ENCODE data around the gene FSTL1. TPM values are rescaled to one million over a fixed set of nuclear protein-coding genes. Genes with fewer than 3 reads are reported as not detected.

The FSTL1 gene
- total RNA-seq, 1 donor from 2014 or later, result 383 TPM

GRCh38 chr3:120417272-120417911, 33.4 kb downstream of the FSTL1 start:
- H3K4me3 Mint-ChIP-seq, result peak overlapping the region; percentile 84
- peaks cover 37% of the 10 kb centered on the region for H3K4me1 Mint-ChIP-seq (ENCODE audit: unreplicated experiment)
- TF ChIP-seq CTCF (conservative IDR thresholded peaks at IDR 0.05), result peak; percentile 97
- H3K9me3 Mint-ChIP-seq, result no peaks in the 10 kb centered on the region
- peaks cover 23% of the 10 kb centered on the region for H3K36me3 Mint-ChIP-seq
- H3K27me3 Mint-ChIP-seq, result no peaks in the 10 kb centered on the region
- peak overlapping the region; percentile 89 for H3K27ac Mint-ChIP-seq
- peak; percentile 90 for DNase-seq (ENCODE audit: extremely low spot score, unreplicated experiment)

- TF ChIP-seq CTCF (conservative IDR thresholded peaks at IDR 0.05), result no peak
Measured at GRCh38 chr3:120416868-120417267, 33.9 kb downstream of the FSTL1 start.

GRCh38 chr3:120415756-120416155, 35.0 kb downstream of the FSTL1 start:
- peaks cover 26% of the 10 kb centered on the region for H3K36me3 Mint-ChIP-seq
- H3K27ac Mint-ChIP-seq, result no peak overlapping the region
- H3K27me3 Mint-ChIP-seq, result no peaks in the 10 kb centered on the region
- H3K9me3 Mint-ChIP-seq, result no peaks in the 10 kb centered on the region
- H3K4me1 Mint-ChIP-seq (ENCODE audit: unreplicated experiment), result peaks cover 27% of the 10 kb centered on the region
- DNase-seq (ENCODE audit: extremely low spot score, unreplicated experiment), result no peak
- TF ChIP-seq CTCF (conservative IDR thresholded peaks at IDR 0.05), result no peak
- no peak overlapping the region for H3K4me3 Mint-ChIP-seq

More at GRCh38 chr3:120416868-120417267, 33.9 kb downstream of the FSTL1 start:
- Mint-ChIP-seq H3K4me1 (ENCODE audit: unreplicated experiment) (peaks cover 34% of the 10 kb centered on the region), H3K27me3 (no peaks in the 10 kb centered on the region), H3K36me3 (peaks cover 20% of the 10 kb centered on the region), H3K9me3 (no peaks in the 10 kb centered on the region), H3K27ac (peak overlapping the region; percentile 89), H3K4me3 (peak overlapping the region; percentile 84)
- DNase-seq (ENCODE audit: extremely low spot score, unreplicated experiment), result no peak

GRCh38 chr3:120410541-120410940, 40.3 kb downstream of the FSTL1 start:
- Mint-ChIP-seq H3K4me1 (ENCODE audit: unreplicated experiment) (no peaks in the 10 kb centered on the region), H3K27ac (no peak overlapping the region), H3K36me3 (peaks cover 48% of the 10 kb centered on the region), H3K4me3 (no peak overlapping the region), H3K27me3 (no peaks in the 10 kb centered on the region), H3K9me3 (no peaks in the 10 kb centered on the region)
- no peak for DNase-seq (ENCODE audit: extremely low spot score, unreplicated experiment)
- TF ChIP-seq CTCF (conservative IDR thresholded peaks at IDR 0.05), result no peak

- peaks cover 45% of the 10 kb centered on the region for H3K36me3 Mint-ChIP-seq
- no peaks in the 10 kb centered on the region for H3K9me3 Mint-ChIP-seq
Measured at GRCh38 chr3:120410116-120410515, 40.7 kb downstream of the FSTL1 start.

More at GRCh38 chr3:120410116-120410515, 40.7 kb downstream of the FSTL1 start:
- Mint-ChIP-seq H3K4me3 (no peak overlapping the region), H3K4me1 (ENCODE audit: unreplicated experiment) (no peaks in the 10 kb centered on the region), H3K27ac (no peak overlapping the region), H3K27me3 (no peaks in the 10 kb centered on the region)
- DNase-seq (ENCODE audit: extremely low spot score, unreplicated experiment), result no peak
- no peak for TF ChIP-seq CTCF (conservative IDR thresholded peaks at IDR 0.05)
